Measurements from ENCODE around the gene UPP2. TPM values are rescaled to one million over a fixed set of nuclear protein-coding genes. Genes with fewer than 3 reads are reported as not detected.

UPP2 gene
- total RNA-seq, 1 donor: not detected

GRCh38 chr2:158103411-158104012, 1.8 kb downstream of the UPP2 start:
- no peak for DNase-seq (ENCODE audit: low read depth in 2 of 3, low spot score in 2 of 3)

GRCh38 chr2:158104903-158105302, 3.2 kb downstream of the UPP2 start:
- no peak for DNase-seq (ENCODE audit: low read depth in 2 of 3, low spot score in 2 of 3)

- no peak for DNase-seq (ENCODE audit: low read depth in 2 of 3, low spot score in 2 of 3)
Observed at GRCh38 chr2:158112992-158113391, 11.3 kb downstream of the UPP2 start.

GRCh38 chr2:158113741-158114295, 12.1 kb downstream of the UPP2 start:
- no peak for DNase-seq (ENCODE audit: low read depth in 2 of 3, low spot score in 2 of 3)

GRCh38 chr2:158114516-158114915, 12.8 kb downstream of the UPP2 start:
- DNase-seq (ENCODE audit: low read depth in 2 of 3, low spot score in 2 of 3): no peak

GRCh38 chr2:158115202-158115767, 13.6 kb downstream of the UPP2 start:
- DNase-seq (ENCODE audit: low read depth in 2 of 3, low spot score in 2 of 3): no peak

- no peak for DNase-seq (ENCODE audit: low read depth in 2 of 3, low spot score in 2 of 3)
Observed at GRCh38 chr2:158116936-158117335, 15.3 kb downstream of the UPP2 start.

GRCh38 chr2:158120102-158120501, 18.4 kb downstream of the UPP2 start:
- DNase-seq (ENCODE audit: low read depth in 2 of 3, low spot score in 2 of 3): no peak

GRCh38 chr2:158120664-158121641, 19.3 kb downstream of the UPP2 start:
- peak in 1 of 3 donors; percentile 23 for DNase-seq (ENCODE audit: low read depth in 2 of 3, low spot score in 2 of 3)

GRCh38 chr2:158124896-158125295, 23.2 kb downstream of the UPP2 start:
- DNase-seq (ENCODE audit: low read depth in 2 of 3, low spot score in 2 of 3): no peak

- DNase-seq (ENCODE audit: low read depth in 2 of 3, low spot score in 2 of 3): no peak
Observed at GRCh38 chr2:158125756-158126498, 24.3 kb downstream of the UPP2 start.

- DNase-seq (ENCODE audit: low read depth in 2 of 3, low spot score in 2 of 3): no peak
Observed at GRCh38 chr2:158127380-158127804, 25.7 kb downstream of the UPP2 start.

GRCh38 chr2:158128168-158128973, 26.7 kb downstream of the UPP2 start:
- DNase-seq (ENCODE audit: low read depth in 2 of 3, low spot score in 2 of 3): no peak

GRCh38 chr2:158129037-158129436, 27.4 kb downstream of the UPP2 start:
- DNase-seq (ENCODE audit: low read depth in 2 of 3, low spot score in 2 of 3): no peak

GRCh38 chr2:158130832-158131473, 29.3 kb downstream of the UPP2 start:
- DNase-seq (ENCODE audit: low read depth in 2 of 3, low spot score in 2 of 3): no peak

GRCh38 chr2:158131483-158131912, 29.8 kb downstream of the UPP2 start:
- no peak for DNase-seq (ENCODE audit: low read depth in 2 of 3, low spot score in 2 of 3)

- DNase-seq (ENCODE audit: low read depth in 2 of 3, low spot score in 2 of 3): no peak
Observed at GRCh38 chr2:158131919-158132566, 30.4 kb downstream of the UPP2 start.

- no peak for DNase-seq (ENCODE audit: low read depth in 2 of 3, low spot score in 2 of 3)
Observed at GRCh38 chr2:158134055-158134454, 32.4 kb downstream of the UPP2 start.

GRCh38 chr2:158134655-158135054, 33.0 kb downstream of the UPP2 start:
- DNase-seq (ENCODE audit: low read depth in 2 of 3, low spot score in 2 of 3): no peak

All from hematopoietic multipotent progenitor cell (in vitro differentiated cells).